Raji (cell line): ENCODE measurements around the gene PAGR1.

Experiments
- POLR2A ChIP-seq: IDR thresholded peaks from 2 replicates; pipeline ENCODE4 v1.6.1; 2011; ENCODE audit warnings: low read depth, low read length, control low read depth; ENCODE audit not compliant: insufficient read depth

PAGR1 gene

DNA sequence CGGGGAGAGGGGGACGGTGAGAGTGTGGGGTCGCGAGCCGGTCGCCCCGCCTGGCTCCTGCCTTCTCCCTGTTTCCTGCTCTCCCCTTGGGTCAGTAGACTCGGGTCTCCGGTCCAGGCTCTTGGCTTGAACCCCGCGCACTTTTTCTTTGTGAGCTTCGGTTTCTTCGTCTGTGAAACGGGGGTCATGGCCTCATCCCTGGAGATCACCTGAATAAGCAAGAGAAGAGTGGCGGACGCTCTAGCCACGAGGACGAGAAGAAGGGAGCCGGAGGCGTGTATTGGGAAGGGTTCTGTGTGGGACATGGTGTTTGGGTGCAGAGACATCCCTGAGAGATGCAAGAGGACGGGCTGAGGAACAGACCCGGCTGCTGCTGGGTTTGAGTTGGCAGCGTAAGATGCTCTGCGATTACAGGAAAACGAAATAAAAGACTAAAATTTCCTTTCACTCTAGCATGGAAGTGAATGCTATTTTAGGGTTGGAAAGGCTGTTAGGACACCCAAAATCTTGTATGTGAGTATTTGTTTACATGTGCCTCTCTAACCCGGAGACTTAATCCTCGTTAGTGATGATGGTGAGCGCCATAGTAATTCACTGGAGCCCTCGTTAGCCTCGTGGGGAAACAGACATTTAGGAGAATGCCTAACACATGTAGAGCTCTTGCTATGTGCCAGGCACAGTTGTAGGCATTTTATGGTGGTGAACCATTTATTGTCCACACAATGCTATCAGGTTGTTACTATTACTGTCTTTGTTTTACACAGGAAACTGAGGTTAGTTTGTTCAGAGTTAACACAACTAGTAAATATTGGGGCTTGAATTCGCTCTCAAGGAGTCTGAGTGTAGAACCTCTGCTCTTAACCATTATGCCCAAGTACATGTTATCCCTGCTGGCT is 24.8 kb upstream of the PAGR1 start:
- no peak for TF ChIP-seq POLR2A

DNA sequence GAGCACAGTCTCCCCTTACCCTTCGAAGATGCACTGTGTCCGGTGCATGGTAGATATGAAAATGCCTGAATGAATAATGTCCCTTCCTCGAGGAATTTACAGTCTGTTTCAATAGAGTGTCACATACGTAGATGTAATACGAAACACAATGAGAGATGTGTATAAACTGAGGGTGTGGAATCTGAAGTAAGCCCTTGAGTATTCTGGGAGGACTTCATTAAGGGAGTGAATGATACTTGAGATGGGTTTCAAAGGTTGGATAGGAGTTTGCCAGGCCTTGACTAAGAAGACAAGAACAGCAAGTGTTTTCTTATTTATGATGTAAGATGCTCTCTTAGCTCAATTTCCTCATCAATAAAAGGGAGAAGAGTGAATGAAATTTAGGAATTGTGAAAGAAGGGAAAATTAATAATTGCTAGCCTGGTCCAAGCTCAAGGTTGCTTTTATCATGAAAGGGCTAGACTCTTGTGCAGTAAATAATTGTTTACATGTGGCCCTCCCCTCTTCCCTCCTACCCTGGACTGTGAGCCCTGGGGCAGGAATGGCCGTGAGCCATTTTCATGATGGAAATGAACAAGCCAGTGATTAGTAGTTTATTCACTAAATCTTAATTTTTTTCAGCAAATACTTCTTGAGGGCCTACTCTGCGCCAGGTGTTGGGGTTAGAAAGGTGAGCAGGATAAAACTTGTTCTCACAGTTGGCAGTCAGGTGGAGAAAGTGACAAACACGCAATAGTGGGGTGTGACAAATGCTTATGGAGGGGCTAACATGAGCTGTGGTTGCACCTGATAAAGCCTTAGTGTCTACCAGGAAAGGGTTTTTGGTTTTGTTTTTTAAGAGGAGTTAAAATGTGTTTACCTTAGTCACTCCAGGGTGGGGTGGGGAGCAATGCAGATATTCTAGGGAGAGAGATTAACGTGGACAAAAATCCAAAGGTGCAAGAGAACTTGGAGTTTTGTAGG is 23.8 kb upstream of the PAGR1 start:
- TF ChIP-seq POLR2A: no peak

DNA sequence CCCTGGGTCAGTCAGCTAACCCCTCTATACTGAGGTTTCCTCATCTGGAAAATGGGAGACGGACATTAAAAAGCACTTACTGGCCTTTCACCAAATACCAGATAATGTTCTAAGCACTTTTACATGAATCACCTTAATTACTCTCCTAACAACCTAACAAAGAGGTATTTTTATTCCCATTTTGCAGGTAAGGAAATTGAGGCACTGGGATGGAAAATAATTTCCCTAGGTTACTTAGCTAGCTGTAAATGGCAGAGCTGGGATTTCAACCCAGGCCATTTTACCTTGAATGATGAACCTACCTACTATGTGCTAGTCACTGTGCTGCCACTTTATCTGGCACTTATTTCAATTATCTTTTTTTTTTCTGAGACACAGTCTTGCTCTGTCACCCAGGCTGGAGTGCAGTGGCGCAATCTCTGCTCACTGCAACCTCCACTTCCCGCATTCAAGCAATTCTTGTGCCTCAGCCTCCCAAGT is 21.7 kb upstream of the PAGR1 start:
- no peak for TF ChIP-seq POLR2A

DNA sequence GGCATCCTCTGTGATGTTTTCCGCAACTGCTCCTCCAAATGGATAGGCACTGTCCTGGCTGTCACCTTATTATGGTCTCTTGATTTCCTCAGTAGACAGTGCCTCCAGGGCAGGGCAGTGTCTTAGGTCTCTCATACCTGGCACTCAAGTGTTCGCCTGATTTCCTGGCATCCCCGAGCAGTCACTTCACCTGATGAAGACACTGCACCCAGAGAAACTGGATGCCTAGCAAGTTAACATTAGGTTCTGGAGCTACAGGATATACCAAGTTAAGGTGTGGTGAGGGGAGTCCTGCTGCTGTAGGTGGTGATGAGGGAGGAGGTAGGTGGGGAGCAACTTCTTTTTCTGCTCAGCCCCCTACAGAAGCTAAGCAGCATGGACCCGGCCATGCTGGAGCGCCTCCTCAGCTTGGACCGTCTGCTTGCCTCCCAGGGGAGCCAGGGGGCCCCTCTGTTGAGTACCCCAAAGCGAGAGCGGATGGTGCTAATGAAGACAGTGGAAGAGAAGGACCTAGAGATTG is 13.5 kb upstream of the PAGR1 start:
- TF ChIP-seq POLR2A: no peak

DNA sequence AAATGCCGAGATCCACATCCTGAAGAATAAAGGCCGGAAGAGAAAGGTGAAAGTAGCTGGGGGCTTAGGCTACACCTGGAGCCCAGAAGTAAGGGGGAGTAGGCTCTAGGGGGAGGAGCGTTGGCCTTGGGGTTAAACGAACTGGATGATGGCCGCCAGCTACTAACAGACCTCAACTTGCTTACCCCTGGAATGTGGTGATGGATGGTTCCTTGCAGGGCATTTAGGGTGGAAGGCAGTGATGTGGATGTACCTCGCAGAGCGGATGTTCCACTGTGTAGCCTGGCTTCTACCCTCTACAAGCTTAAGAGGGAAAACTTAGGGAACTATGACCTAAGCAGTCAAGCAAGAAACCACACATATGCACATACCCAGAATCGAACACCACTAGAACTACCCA is 11.9 kb upstream of the PAGR1 start:
- TF ChIP-seq POLR2A: no peak

DNA sequence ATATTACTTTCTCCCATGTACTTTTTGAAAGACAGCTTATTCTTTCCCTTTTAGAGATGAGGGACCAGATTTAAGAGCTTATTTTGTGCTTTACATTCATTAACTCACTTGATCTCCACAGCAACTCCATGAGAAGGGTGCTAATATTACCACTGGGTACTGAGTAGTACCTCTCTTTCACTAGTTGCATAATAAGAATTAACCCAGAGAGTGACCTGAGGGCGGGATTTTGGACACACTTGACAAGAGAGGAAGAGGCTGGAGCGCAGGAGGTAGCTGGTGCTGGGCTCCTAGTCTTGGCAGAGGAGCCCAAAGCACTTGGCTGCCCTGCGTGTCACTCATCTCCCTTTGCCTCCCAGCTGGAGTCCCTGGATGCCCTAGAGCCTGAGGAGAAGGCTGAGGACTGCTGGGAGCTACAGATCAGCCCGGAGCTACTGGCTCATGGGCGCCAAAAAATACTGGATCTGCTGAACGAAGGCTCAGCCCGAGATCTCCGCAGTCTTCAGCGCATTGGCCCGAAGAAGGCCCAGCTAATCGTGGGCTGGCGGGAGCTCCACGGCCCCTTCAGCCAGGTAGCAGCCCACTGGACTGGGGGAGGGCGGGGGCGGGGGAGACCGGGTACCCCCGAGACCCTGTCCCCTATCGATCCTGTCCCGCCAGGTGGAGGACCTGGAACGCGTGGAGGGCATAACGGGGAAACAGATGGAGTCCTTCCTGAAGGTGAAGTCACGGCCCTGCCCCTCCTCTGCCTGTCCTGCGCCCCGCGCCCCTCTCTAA is 11.3 kb upstream of the PAGR1 start:
- 0 out of 2 replicates have a peak, but pooled peaks have one; percentile 4 for TF ChIP-seq POLR2A

DNA sequence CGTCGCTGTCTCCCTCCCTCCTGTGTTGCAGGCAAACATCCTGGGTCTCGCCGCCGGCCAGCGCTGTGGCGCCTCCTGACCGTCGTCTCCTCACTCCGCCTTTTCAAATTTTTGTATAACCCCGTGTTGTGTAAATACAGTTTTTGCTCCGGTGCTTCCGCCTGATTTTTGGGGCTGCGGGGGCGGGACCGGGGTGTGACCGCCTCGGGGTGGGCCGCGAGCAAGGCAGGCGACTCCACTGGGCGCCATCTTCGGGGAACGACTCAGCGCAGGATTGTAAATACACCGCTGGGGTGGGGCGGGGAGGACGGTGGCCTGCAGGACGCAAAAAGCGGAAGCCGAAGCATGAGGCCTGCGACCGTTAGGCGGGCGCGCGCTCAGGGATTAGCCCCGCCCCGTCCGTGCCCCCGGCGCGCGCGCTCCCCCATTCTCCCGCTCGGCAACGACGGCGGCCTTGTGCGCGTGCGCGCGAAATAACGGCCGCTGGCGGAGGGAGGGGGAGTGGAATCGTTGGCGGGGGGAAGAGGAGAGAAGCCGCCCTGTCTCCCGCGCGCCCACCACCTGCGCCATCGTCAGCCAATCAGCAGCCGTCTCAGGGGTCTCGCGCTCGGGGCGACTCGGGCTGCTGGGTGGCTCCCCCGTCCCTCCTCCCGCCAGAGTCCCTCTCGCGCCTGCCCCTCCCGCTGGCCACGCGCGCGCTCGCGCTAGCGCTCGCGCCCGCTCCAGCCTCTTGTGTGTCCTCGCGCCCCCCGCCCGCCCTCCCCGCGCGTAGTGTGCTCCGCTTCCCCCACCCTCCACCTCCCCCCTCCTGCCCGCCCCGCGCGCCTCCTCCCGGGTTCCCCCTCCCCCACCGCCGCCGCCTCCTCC is 10.5 kb upstream of the PAGR1 start:
- peak; percentile 80 for TF ChIP-seq POLR2A

DNA sequence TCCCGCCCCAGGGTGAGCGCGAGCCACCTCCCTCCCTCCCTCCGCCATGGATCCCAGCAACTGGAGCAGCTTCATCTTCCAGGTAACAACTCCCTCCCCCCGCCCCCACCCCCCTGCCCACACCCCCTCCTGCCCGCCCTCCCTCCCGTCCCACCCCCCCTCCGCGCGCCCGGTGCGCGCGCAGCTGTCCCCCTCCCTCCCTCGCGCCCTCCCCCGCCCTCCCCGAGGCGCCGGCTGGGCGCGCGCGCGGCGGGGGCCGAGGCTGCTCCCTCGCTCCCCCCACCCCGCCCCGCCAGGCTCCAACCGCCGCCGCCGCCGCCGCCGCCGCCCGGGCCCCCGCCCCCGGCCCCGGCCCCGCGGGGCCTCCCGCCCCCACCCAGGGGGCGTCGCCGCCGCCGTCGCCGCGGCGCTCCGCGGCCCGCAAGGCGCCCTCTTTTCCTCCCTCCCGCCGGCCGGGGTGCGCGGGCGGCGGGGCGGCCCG is 9.8 kb upstream of the PAGR1 start, which contains the start of gene MAZ:
MAZ (plus strand) TSS at position 431 of the 481 bp plus-strand sequence. CDS start 173 bp downstream, outside the sequence.
- no peak for TF ChIP-seq POLR2A

DNA sequence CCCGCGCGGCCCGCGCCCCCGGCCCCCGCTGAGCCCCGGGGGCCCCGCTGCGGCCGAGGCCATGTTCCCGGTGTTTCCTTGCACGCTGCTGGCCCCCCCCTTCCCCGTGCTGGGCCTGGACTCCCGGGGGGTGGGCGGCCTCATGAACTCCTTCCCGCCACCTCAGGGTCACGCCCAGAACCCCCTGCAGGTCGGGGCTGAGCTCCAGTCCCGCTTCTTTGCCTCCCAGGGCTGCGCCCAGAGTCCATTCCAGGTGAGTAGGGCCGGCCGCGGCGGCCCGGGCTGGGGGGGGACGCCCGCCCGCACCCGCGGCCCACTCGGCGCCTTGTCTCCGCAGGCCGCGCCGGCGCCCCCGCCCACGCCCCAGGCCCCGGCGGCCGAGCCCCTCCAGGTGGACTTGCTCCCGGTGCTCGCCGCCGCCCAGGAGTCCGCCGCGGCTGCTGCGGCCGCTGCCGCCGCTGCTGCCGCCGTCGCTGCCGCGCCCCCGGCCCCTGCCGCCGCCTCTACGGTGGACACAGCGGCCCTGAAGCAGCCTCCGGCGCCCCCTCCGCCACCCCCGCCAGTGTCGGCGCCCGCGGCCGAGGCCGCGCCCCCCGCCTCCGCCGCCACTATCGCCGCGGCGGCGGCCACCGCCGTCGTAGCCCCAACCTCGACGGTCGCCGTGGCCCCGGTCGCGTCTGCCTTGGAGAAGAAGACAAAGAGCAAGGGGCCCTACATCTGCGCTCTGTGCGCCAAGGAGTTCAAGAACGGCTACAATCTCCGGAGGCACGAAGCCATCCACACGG is 9.1 kb upstream of the PAGR1 start:
- peak; percentile 58; the same call in 1 of the 2 replicates for TF ChIP-seq POLR2A

DNA sequence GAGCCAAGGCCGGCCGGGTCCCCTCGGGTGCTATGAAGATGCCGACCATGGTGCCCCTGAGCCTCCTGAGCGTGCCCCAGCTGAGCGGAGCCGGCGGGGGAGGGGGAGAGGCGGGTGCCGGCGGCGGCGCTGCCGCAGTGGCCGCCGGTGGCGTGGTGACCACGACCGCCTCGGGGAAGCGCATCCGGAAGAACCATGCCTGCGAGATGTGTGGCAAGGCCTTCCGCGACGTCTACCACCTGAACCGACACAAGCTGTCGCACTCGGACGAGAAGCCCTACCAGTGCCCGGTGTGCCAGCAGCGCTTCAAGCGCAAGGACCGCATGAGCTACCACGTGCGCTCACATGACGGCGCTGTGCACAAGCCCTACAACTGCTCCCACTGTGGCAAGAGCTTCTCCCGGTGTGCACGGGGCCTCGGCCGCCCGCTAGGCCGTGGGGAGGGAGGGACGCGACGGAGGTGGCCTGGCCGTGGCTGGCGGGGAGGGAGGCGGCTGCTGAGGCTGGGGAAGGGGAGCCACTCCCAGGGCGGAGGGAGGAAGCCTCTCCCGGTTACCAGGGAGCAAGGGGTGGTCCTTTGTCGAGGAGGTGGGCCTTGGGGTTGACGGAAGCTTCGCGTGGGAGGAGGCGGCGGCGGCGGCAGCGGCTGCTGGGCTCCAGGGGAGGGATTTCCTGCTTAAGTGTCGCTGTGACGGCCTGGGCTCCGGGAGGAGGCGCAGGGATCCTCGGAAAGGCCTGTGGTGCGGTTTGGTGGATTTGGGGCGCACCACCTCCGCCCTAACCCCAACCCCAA is 8.3 kb upstream of the PAGR1 start:
- peak; percentile 78 for TF ChIP-seq POLR2A

DNA sequence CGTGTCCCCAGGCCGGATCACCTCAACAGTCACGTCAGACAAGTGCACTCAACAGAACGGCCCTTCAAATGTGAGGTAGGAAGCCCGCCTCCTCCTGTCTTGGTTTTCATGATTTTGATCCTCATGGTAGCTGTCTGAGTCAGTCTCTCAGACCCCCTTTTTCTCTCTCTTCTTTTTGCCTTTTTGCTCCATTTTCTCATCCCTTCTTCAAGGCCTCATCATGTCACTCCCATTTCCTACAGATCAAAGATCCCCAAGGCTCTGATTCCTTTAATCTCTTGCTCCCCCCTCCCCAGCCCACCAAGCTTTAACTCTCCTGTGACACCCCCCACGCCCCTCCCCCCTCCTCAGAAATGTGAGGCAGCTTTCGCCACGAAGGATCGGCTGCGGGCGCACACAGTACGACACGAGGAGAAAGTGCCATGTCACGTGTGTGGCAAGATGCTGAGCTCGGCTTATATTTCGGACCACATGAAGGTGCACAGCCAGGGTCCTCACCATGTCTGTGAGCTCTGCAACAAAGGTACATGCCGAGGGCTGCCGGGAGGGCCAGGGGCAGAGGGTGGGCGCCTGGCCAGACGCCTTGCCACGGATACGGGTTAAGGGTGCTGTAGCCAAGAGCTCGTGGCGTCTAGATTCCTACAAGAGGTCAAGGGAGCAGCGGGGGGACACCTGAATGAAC is 7.6 kb upstream of the PAGR1 start:
- no peak for TF ChIP-seq POLR2A
